DOHH2 (cell line): ENCODE data around the gene TIRAP.

Experiments
- H3F3A ChIP-seq: fragments of 200-600 bp; sonication (generic), shearing (Covaris generic); 2 replicates; pipeline ENCODE4 v1.6.0; 2016; ENCODE audit warnings: antibody characterized with exemption, mild to moderate bottlenecking; ENCODE audit not compliant: control insufficient read depth, insufficient read depth
- H3K27ac ChIP-seq: fragments of 200-600 bp; sonication (generic); 2 replicates; pipeline ENCODE4 v1.5.1; 2014; ENCODE audit warnings: low read depth, mild to moderate bottlenecking, low read length, moderate library complexity
- H3K27me3 ChIP-seq: fragments of 200-600 bp; sonication (generic); 2 replicates; pipeline ENCODE4 v1.6.1; 2014; ENCODE audit warnings: mild to moderate bottlenecking, low read length, mixed read lengths; ENCODE audit not compliant: control insufficient read depth
- H3K36me3 ChIP-seq: fragments of 200-600 bp; sonication (generic); 2 replicates; pipeline ENCODE4 v1.6.1; 2014; ENCODE audit warnings: mild to moderate bottlenecking, low read length, moderate library complexity, mixed read lengths; ENCODE audit not compliant: control insufficient read depth
- H3K4me1 ChIP-seq: fragments of 200-600 bp; sonication (generic); 2 replicates; pipeline ENCODE4 v1.6.1; 2014; ENCODE audit warnings: mild to moderate bottlenecking, low read length, mixed read lengths; ENCODE audit not compliant: control insufficient read depth
- H3K4me2 ChIP-seq: fragments of 200-600 bp; sonication (generic); 2 replicates; pipeline ENCODE4 v1.6.0; 2014; ENCODE audit warnings: mild to moderate bottlenecking, low read length, moderate library complexity
- H3K4me3 ChIP-seq: fragments of 200-600 bp; sonication (generic); 2 replicates; pipeline ENCODE4 v1.5.1; 2014; ENCODE audit warnings: mild to moderate bottlenecking, low read length, mixed read lengths
- H3K79me2 ChIP-seq: fragments of 200-600 bp; sonication (generic); 2 replicates; pipeline ENCODE4 v1.6.1; 2014; ENCODE audit warnings: mild to moderate bottlenecking, low read length, mixed read lengths; ENCODE audit not compliant: control insufficient read depth
- H3K9me2 ChIP-seq: fragments of 200-600 bp; sonication (generic); replicated peaks from 2 replicates; pipeline ENCODE4 v1.6.1; 2014; ENCODE audit warnings: mild to moderate bottlenecking, low read length, mixed read lengths; ENCODE audit not compliant: control insufficient read depth
- H3K9me3 ChIP-seq: fragments of 200-600 bp; sonication (generic); 2 replicates; pipeline ENCODE4 v1.6.1; 2014; ENCODE audit warnings: antibody characterized with exemption, low read length, mixed read lengths; ENCODE audit not compliant: control insufficient read depth, insufficient read depth
- H4K20me1 ChIP-seq: fragments of 200-600 bp; sonication (generic); 2 replicates; pipeline ENCODE4 v1.6.0; 2014; ENCODE audit warnings: low read depth, mild to moderate bottlenecking, antibody characterized with exemption, low read length, moderate library complexity; ENCODE audit not compliant: control insufficient read depth, insufficient read depth
- CTCF ChIP-seq: fragments of 200-600 bp; sonication (generic); IDR thresholded peaks from one replicate; pipeline ENCODE4 v1.5.1; 2014; ENCODE audit warnings: antibody characterized with exemption, mild to moderate bottlenecking, low read depth, low read length; ENCODE audit not compliant: poor library complexity, severe bottlenecking
- EZH2phosphoT487 ChIP-seq: fragments of 200-600 bp; sonication (generic); IDR thresholded peaks from 2 replicates; pipeline ENCODE4 v1.6.1; 2017; ENCODE audit warnings: borderline replicate concordance, mild to moderate bottlenecking, antibody characterized with exemption, low read length, moderate library complexity, mixed read lengths

The TIRAP gene

GRCh38 chr11:126310992-126311310, 28.1 kb downstream of the TIRAP start:
- peaks cover 52% of the 10 kb centered on the region for H3K36me3 ChIP-seq
- no peaks in the 10 kb centered on the region for H3K9me3 ChIP-seq
- H3F3A ChIP-seq, result 0 out of 2 replicates have a peak, but pooled peaks cover 2% of the 10 kb centered on the region
- no peak overlapping the region for H3K4me2 ChIP-seq
- H3K4me1 ChIP-seq, result peaks cover 7% of the 10 kb centered on the region
- no peaks in the 10 kb centered on the region for H3K27me3 ChIP-seq
- peaks cover 22% of the 10 kb centered on the region for H3K79me2 ChIP-seq
- H3K27ac ChIP-seq, result no peak overlapping the region
- H4K20me1 ChIP-seq, result 0 out of 2 replicates have a peak, but pooled peaks cover 3% of the 10 kb centered on the region
- H3K9me2 ChIP-seq, result no peaks in the 10 kb centered on the region
- no peak overlapping the region for H3K4me3 ChIP-seq
- TF ChIP-seq CTCF, result no peak
- TF ChIP-seq EZH2phosphoT487, result no peak

- Histone ChIP-seq H3F3A (0 out of 2 replicates have a peak, but pooled peaks cover 2% of the 10 kb centered on the region), H3K79me2 (peaks cover 15% of the 10 kb centered on the region), H4K20me1 (0 out of 2 replicates have a peak, but pooled peaks cover 3% of the 10 kb centered on the region), H3K9me3 (no peaks in the 10 kb centered on the region), H3K9me2 (no peaks in the 10 kb centered on the region), H3K4me1 (peaks cover 2% of the 10 kb centered on the region; the same call in 1 of the 2 replicates), H3K36me3 (peaks cover 52% of the 10 kb centered on the region), H3K27ac (no peak overlapping the region), H3K4me2 (no peak overlapping the region), H3K4me3 (no peak overlapping the region), H3K27me3 (no peaks in the 10 kb centered on the region)
- no peak for TF ChIP-seq EZH2phosphoT487
- no peak for TF ChIP-seq CTCF
Observed at GRCh38 chr11:126311401-126312291, 28.8 kb downstream of the TIRAP start.

- Histone ChIP-seq H3K4me2 (no peak overlapping the region), H3K27me3 (no peaks in the 10 kb centered on the region), H3K27ac (no peak overlapping the region), H3F3A (0 out of 2 replicates have a peak, but pooled peaks cover 2% of the 10 kb centered on the region), H3K9me3 (no peaks in the 10 kb centered on the region), H3K36me3 (peaks cover 47% of the 10 kb centered on the region), H4K20me1 (0 out of 2 replicates have a peak, but pooled peaks cover 3% of the 10 kb centered on the region), H3K4me1 (no peaks in the 10 kb centered on the region), H3K4me3 (no peak overlapping the region), H3K79me2 (peaks cover 15% of the 10 kb centered on the region), H3K9me2 (no peaks in the 10 kb centered on the region)
- TF ChIP-seq EZH2phosphoT487 (no peak), CTCF (no peak)
Observed at GRCh38 chr11:126312961-126313360, 30.1 kb downstream of the TIRAP start.
